ENCODE results near the gene CEP83. TPM values are rescaled to one million over a fixed set of nuclear protein-coding genes. Genes with fewer than 3 reads are reported as not detected.
"Not testable (repeated sequence)": the region's sequence is repeated elsewhere in the genome, so short reads cannot be mapped to it uniquely, and the experiment has no call there.

CEP83 gene
- total RNA-seq, 1 experiment from 2014 or later = 10.9 TPM

DNA sequence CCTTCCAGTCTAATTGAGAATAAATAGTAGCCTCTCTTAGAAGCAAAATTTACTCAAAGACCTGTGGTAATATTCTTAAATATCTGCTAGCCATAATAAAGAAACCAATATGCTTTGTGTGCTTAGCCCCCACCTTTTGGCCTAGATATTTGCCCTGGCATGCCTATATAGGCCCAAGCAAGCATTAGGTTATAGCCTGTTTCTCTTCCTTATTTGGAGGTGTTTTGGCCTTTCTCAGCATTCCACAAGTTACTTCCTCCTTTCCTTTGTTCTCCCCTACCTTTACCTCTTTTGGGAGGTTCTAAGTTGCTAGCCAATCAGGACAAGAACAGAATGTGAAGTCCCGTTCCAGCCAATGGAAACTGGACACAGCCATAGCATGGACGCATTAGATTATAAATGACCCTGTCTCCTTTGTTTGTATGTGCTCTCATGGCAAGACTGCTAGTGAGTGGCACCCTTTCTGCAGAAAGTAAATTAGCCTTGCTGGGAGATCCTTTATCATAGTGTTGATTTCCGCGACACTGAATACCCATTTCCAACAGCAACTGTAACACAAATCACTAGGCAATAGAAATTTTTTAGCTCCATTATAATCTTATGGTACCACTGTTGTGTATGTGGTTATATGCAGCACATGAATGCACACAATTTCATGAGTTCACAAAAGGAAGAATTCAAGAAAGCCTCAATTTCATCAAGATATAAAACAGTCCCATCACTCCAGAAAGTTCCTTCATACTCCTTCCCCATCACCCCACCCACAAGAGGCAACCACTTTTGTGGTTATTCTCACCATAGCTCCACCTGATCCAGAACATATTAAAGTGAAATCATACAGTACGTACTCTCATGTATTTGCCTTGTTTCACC is 37.6 kb downstream of the CEP83 start:
- Histone ChIP-seq H3K36me3 (replicated peaks; ENCODE audit: control insufficient read depth, insufficient read depth, low read length) (no peaks in the 10 kb centered on the region), H3K4me3 (ENCODE audit: insufficient read depth, low read depth, low read length) (no peak overlapping the region), H3K27me3 (ENCODE audit: control insufficient read depth, insufficient read depth, low read length) (no peaks in the 10 kb centered on the region)
- no peak for DNase-seq

DNA sequence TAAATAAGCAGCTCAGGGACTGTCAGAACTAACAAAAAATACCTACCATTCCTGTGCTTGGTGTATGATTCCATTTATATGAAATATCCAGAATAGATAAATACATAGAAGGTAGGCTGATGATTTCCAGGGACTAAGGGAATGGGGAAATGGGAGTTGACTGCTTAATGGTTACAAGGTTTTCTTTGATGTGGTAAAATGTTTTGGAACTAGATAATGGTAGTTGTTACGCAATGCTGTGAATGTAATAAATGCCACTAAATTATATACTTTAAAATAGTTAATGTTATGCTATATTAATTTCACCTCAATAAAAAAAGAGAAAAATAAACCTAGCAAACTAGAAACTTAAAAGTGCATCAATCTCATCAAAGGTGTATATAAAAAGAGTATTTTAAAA is 41.1 kb downstream of the CEP83 start:
- Histone ChIP-seq H3K27me3 (ENCODE audit: control insufficient read depth, insufficient read depth, low read length) (no peaks in the 10 kb centered on the region), H3K4me3 (ENCODE audit: insufficient read depth, low read depth, low read length) (no peak overlapping the region), H3K36me3 (replicated peaks; ENCODE audit: control insufficient read depth, insufficient read depth, low read length) (no peaks in the 10 kb centered on the region)
- no peak for DNase-seq

GRCh38 chr12:94416613-94417012 is 43.1 kb downstream of the CEP83 start:
- no peak for DNase-seq
- Histone ChIP-seq H3K36me3 (replicated peaks; ENCODE audit: control insufficient read depth, insufficient read depth, low read length) (no peaks in the 10 kb centered on the region), H3K27me3 (ENCODE audit: control insufficient read depth, insufficient read depth, low read length) (no peaks in the 10 kb centered on the region), H3K4me3 (ENCODE audit: insufficient read depth, low read depth, low read length) (no peak overlapping the region)

- H3K27me3 ChIP-seq (ENCODE audit: control insufficient read depth, insufficient read depth, low read length) = no peaks in the 10 kb centered on the region
- no peak for DNase-seq
- no peak overlapping the region for H3K4me3 ChIP-seq (ENCODE audit: insufficient read depth, low read depth, low read length)
- H3K36me3 ChIP-seq (replicated peaks; ENCODE audit: control insufficient read depth, insufficient read depth, low read length) = no peaks in the 10 kb centered on the region
Measured at GRCh38 chr12:94415066-94415465, 44.6 kb downstream of the CEP83 start.

DNA sequence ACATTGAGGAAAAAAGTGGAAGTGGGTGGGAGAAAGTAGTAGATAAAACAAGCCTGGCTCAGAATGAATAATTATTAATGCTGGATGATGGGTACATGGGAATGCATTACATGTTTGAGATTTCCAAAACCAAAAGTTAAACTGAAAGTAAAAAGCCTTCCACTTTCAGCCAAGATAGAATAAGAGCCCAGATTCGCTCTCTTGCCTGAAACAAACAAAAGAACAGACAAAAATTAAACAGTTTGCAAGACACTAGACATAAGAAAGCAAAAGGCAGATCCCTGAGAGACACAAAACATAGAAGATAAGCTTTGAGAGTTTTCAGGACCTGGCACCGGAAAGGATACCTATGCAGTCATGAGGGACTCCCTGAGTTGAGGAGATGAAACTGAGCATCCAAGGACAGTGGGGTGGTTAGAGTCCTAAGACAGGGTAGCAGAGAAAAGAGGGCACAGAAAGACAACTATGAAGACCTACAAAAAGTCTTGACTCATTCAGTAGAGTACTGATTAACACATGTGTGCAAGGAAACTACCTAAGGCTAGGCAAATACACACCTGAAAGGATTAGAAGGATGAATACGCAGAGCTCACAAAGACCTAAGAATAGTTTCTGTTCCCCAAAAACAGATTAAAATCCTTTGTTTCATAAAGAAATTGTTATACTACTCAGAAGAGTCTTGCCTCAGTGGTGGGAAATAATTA is 54.1 kb downstream of the CEP83 start:
- no peaks in the 10 kb centered on the region for H3K36me3 ChIP-seq (replicated peaks; ENCODE audit: control insufficient read depth, insufficient read depth, low read length)
- H3K4me3 ChIP-seq (ENCODE audit: insufficient read depth, low read depth, low read length) = no peak overlapping the region
- H3K27me3 ChIP-seq (ENCODE audit: control insufficient read depth, insufficient read depth, low read length) = no peaks in the 10 kb centered on the region
- no peak for DNase-seq

DNA sequence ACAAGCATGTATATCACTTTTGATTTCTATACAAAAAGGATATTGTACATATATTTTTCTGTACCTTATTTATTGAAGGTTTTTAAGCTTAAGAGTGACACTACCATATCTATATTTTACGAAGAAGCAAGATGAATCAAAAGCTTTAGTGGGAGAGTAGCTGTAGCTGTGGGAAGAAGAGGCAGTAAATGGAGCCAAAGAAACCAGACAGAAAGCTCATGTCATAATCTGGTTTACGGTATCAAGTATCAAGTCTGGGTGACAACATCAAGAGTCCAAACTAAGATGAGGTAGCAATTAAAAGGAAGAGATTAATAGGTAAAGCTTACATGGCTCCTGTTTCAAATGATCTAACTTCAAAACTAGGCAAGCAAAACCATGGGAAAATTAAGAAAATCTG is 54.8 kb downstream of the CEP83 start:
- H3K36me3 ChIP-seq (replicated peaks; ENCODE audit: control insufficient read depth, insufficient read depth, low read length) = 0 out of 2 replicates have a peak, but pooled peaks cover 3% of the 10 kb centered on the region
- DNase-seq = no peak
- H3K27me3 ChIP-seq (ENCODE audit: control insufficient read depth, insufficient read depth, low read length) = no peaks in the 10 kb centered on the region
- H3K4me3 ChIP-seq (ENCODE audit: insufficient read depth, low read depth, low read length) = no peak overlapping the region

DNA sequence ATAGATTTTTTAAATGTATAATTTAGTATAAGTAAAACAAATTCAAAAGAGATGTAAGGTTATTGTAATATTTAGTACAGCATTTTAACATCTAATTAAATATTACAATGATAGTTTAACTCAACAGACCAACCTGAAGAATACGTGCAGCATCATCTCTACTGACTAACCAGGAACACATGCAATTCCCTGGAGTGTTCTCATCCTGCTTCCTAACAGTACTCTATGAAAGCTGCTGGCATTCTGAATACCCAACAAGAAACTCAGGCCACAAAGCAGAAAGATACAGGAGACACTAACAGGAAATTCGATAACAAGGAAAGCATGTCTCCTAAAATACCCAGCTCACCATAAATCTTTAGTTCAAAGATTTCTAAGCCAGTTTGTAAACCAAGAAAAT is 58.3 kb downstream of the CEP83 start:
- no peak for DNase-seq
- Histone ChIP-seq H3K36me3 (replicated peaks; ENCODE audit: control insufficient read depth, insufficient read depth, low read length) (0 out of 2 replicates have a peak, but pooled peaks cover 3% of the 10 kb centered on the region), H3K27me3 (ENCODE audit: control insufficient read depth, insufficient read depth, low read length) (no peaks in the 10 kb centered on the region), H3K4me3 (ENCODE audit: insufficient read depth, low read depth, low read length) (no peak overlapping the region)

GRCh38 chr12:94398685-94399084 is 61.0 kb downstream of the CEP83 start:
- DNase-seq; H3K36me3 ChIP-seq (replicated peaks; ENCODE audit: control insufficient read depth, insufficient read depth, low read length); H3K4me3 ChIP-seq (ENCODE audit: insufficient read depth, low read depth, low read length); H3K27me3 ChIP-seq (ENCODE audit: control insufficient read depth, insufficient read depth, low read length): not testable (repeated sequence)

GRCh38 chr12:94397401-94397800 is 62.3 kb downstream of the CEP83 start:
- Histone ChIP-seq H3K4me3 (ENCODE audit: insufficient read depth, low read depth, low read length) (no peak overlapping the region), H3K27me3 (ENCODE audit: control insufficient read depth, insufficient read depth, low read length) (no peaks in the 10 kb centered on the region), H3K36me3 (replicated peaks; ENCODE audit: control insufficient read depth, insufficient read depth, low read length) (0 out of 2 replicates have a peak, but pooled peaks cover 3% of the 10 kb centered on the region)
- no peak for DNase-seq

DNA sequence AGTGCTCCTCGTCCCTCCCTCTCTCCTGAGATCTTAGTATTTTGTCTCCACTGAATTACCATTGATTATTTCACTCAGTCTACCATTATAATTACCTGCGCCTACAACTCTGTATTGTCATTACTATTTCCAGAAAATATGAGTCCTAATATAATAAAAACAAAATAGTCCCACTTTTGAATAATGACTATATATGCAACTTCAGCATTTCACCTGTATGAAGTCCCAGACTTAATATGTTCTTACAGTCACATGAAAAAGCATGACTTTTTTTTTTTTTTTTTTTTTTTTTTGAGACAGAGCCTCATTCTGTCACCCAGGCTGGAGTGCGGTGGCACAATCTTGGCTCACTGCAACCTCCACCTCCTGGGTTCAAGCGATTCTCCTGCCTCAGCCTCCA is 63.7 kb downstream of the CEP83 start:
- H3K36me3 ChIP-seq (replicated peaks; ENCODE audit: control insufficient read depth, insufficient read depth, low read length); H3K27me3 ChIP-seq (ENCODE audit: control insufficient read depth, insufficient read depth, low read length); H3K4me3 ChIP-seq (ENCODE audit: insufficient read depth, low read depth, low read length); DNase-seq: not testable (repeated sequence)

DNA sequence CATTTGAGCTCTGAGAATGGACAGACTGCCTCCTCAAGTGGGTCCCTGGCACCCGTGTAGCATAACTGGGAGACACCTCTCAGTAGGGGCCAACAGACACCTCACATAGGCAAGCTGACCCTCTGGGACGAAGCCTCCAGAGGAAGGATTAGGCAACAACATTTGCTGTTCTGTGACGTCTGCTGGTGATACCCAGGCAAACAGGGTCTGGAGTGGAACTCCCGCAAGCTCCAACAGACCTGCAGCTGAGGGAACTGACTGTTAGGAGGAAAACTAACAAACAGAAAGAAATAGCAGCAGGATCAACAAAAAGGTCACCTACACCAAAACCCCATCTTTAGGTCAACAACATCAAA is 69.6 kb downstream of the CEP83 start:
- no peak overlapping the region for H3K4me3 ChIP-seq (ENCODE audit: insufficient read depth, low read depth, low read length)
- H3K36me3 ChIP-seq (replicated peaks; ENCODE audit: control insufficient read depth, insufficient read depth, low read length) = peaks cover 1% of the 10 kb centered on the region
- DNase-seq = no peak
- no peaks in the 10 kb centered on the region for H3K27me3 ChIP-seq (ENCODE audit: control insufficient read depth, insufficient read depth, low read length)

GRCh38 chr12:94389482-94390129 is 70.1 kb downstream of the CEP83 start:
- DNase-seq = peak; percentile 34
- H3K27me3 ChIP-seq (ENCODE audit: control insufficient read depth, insufficient read depth, low read length); H3K36me3 ChIP-seq (replicated peaks; ENCODE audit: control insufficient read depth, insufficient read depth, low read length): not testable (repeated sequence)
- H3K4me3 ChIP-seq (ENCODE audit: insufficient read depth, low read depth, low read length) = peak overlapping the region; percentile 36; the same call in 1 of the 2 replicates

DNA sequence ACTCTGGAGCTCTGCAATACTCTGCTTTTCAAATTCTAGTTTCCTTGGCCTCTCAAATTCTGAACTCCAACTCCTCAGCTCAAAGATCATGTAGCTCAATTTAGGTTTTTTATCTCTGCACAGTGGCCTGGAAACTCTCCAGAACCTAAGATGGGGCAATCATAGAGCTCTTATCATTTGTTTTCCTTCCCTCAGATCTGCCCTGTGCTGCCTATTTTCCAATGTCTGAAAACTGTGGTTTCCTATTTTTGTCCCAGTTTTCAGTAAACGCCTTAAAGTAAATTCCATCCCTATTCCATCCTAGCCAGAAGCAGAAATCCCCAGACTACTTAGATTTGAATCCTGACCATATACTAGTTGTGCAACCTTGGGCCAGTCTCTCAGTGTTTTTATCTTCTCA is 73.2 kb downstream of the CEP83 start:
- no peak for DNase-seq
- H3K27me3 ChIP-seq (ENCODE audit: control insufficient read depth, insufficient read depth, low read length) = no peaks in the 10 kb centered on the region

DNA sequence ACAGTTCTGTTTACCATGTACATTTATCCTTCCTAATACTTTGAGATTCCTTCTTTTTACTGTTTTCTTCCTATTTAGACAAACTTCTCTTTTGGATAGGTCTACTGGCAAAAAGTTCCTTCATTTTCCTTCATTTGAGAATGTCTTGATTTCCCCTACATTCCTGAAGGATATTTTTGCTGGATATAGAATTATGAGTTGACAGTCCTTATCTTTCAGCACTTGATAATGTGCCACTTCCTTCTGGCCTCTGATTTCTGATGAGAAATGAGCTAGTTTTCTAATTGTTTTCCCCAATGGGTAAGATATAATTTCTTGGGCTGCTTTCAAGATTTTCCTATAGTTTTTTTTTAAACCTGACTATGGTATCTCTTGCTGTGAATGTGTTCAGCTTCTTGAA is 75.6 kb downstream of the CEP83 start:
- H3K27me3 ChIP-seq (ENCODE audit: control insufficient read depth, insufficient read depth, low read length) = no peaks in the 10 kb centered on the region
- no peak overlapping the region for H3K4me3 ChIP-seq (ENCODE audit: insufficient read depth, low read depth, low read length)
- H3K36me3 ChIP-seq (replicated peaks; ENCODE audit: control insufficient read depth, insufficient read depth, low read length) = peaks cover 4% of the 10 kb centered on the region
- DNase-seq = no peak

More for the DNA sequence above, 73.2 kb downstream of the CEP83 start:
- H3K4me3 ChIP-seq (ENCODE audit: insufficient read depth, low read depth, low read length) = no peak overlapping the region
- peaks cover 3% of the 10 kb centered on the region for H3K36me3 ChIP-seq (replicated peaks; ENCODE audit: control insufficient read depth, insufficient read depth, low read length)

GRCh38 chr12:94380507-94380906 is 79.2 kb downstream of the CEP83 start:
- no peak for DNase-seq

More at GRCh38 chr12:94380507-94380906, 79.2 kb downstream of the CEP83 start:
- H3K4me3 ChIP-seq (ENCODE audit: insufficient read depth, low read depth, low read length) = no peak overlapping the region
- H3K27me3 ChIP-seq (ENCODE audit: control insufficient read depth, insufficient read depth, low read length) = no peaks in the 10 kb centered on the region
- H3K36me3 ChIP-seq (replicated peaks; ENCODE audit: control insufficient read depth, insufficient read depth, low read length) = peaks cover 6% of the 10 kb centered on the region
